Activated CD8-positive, alpha-beta memory T cell treated with anti-CD3 and anti-CD28 coated beads for 36 hours (primary cell): Measurements from ENCODE around the gene HSDL2. TPM values are rescaled to one million over a fixed set of nuclear protein-coding genes. Genes with fewer than 3 reads are reported as not detected.

Experiments
- CTCF ChIA-PET: fragments of 350-600 bp; sonication (Branson Sonifier 250); formaldehyde crosslinking; loops from one replicate; lab custom pipeline; 2021; ENCODE audit warnings: antibody characterized with exemption; lab: Charles Lee
- POLR2A ChIA-PET: fragments of 350-600 bp; sonication (Branson Sonifier 250); formaldehyde crosslinking; loops from one replicate; lab custom pipeline; 2021; ENCODE audit warnings: antibody characterized with exemption; lab: Charles Lee
- total RNA-seq, 2 experiments: library from RNA; stranded (reverse); gene quantifications; one replicate each; pipeline ENCODE4 v1.2.3, GENCODE V29; 2021

HSDL2 gene
- total RNA-seq, 2 experiments from 2014 or later = 15.8 to 16.6 TPM

- CTCF ChIA-PET = no interaction called here
- POLR2A ChIA-PET = no interaction called here
These were observed 41.9 kb downstream of the HSDL2 start for GRCh38 chr9:112421771-112422222.

GRCh38 chr9:112422417-112423148, 42.7 kb downstream of the HSDL2 start:
- CTCF ChIA-PET = no interaction called here
- POLR2A ChIA-PET = no interaction called here

- CTCF ChIA-PET = no interaction called here
These were observed 50.2 kb downstream of the HSDL2 start for GRCh38 chr9:112430006-112430522.

GRCh38 chr9:112433499-112434392, 53.8 kb downstream of the HSDL2 start:
- ChIA-PET POLR2A (no interaction called here), CTCF (no interaction called here)

More at GRCh38 chr9:112430006-112430522, 50.2 kb downstream of the HSDL2 start:
- POLR2A ChIA-PET = no interaction called here

- ChIA-PET POLR2A (no interaction called here), CTCF (no interaction called here)
These were observed 54.6 kb downstream of the HSDL2 start for GRCh38 chr9:112434487-112434886.

GRCh38 chr9:112437406-112437805, 57.5 kb downstream of the HSDL2 start:
- ChIA-PET CTCF (interaction anchor here (1.4 kb wide), 1 partner anchor 17 kb away, joined by 3 read pairs; no protein-coding TSS in a partner anchor), POLR2A (no interaction called here)

- POLR2A ChIA-PET = no interaction called here
These were observed 59.3 kb downstream of the HSDL2 start for GRCh38 chr9:112439171-112439570.

GRCh38 chr9:112439825-112440224, 59.9 kb downstream of the HSDL2 start:
- ChIA-PET POLR2A (no interaction called here), CTCF (no interaction called here)

More at GRCh38 chr9:112439171-112439570, 59.3 kb downstream of the HSDL2 start:
- CTCF ChIA-PET = interaction anchor here (1.0 kb wide), 1 partner anchor 11 kb away, joined by 3 read pairs; no protein-coding TSS in a partner anchor

- POLR2A ChIA-PET = no interaction called here
- CTCF ChIA-PET = interaction anchor here (0.6 to 0.9 kb wide), 2 partner anchors 14 to 348 kb away, joined by 3 to 5 read pairs; no protein-coding TSS in a partner anchor
These were observed 63.3 kb downstream of the HSDL2 start for GRCh38 chr9:112443200-112443599.

- ChIA-PET CTCF (interaction anchor here (0.6 to 0.9 kb wide), 2 partner anchors 14 to 347 kb away, joined by 3 to 5 read pairs; no protein-coding TSS in a partner anchor), POLR2A (no interaction called here)
These were observed 63.7 kb downstream of the HSDL2 start for GRCh38 chr9:112443636-112444035.

GRCh38 chr9:112445196-112445595, 65.3 kb downstream of the HSDL2 start:
- ChIA-PET CTCF (no interaction called here), POLR2A (interaction anchor here (0.7 kb wide), 1 partner anchor 9 kb away, joined by 3 read pairs; no protein-coding TSS in a partner anchor)

GRCh38 chr9:112446080-112446479, 66.2 kb downstream of the HSDL2 start:
- ChIA-PET POLR2A (interaction anchor here (0.7 kb wide), 1 partner anchor 9 kb away, joined by 3 read pairs; no protein-coding TSS in a partner anchor), CTCF (no interaction called here)

- ChIA-PET POLR2A (no interaction called here), CTCF (no interaction called here)
These were observed 66.6 kb downstream of the HSDL2 start for GRCh38 chr9:112446526-112446925.

GRCh38 chr9:112447283-112447761, 67.4 kb downstream of the HSDL2 start:
- ChIA-PET POLR2A (no interaction called here), CTCF (no interaction called here)

- ChIA-PET CTCF (interaction anchor here (0.7 to 1.3 kb wide), 2 partner anchors 11 to 336 kb away, joined by 3 to 5 read pairs; no protein-coding TSS in a partner anchor), POLR2A (no interaction called here)
These were observed 82.9 kb downstream of the HSDL2 start for GRCh38 chr9:112462855-112463254.

GRCh38 chr9:112465352-112465751, 85.4 kb downstream of the HSDL2 start:
- CTCF ChIA-PET = no interaction called here
- POLR2A ChIA-PET = no interaction called here

GRCh38 chr9:112472996-112473395, 93.1 kb downstream of the HSDL2 start:
- CTCF ChIA-PET = interaction anchor here (0.6 to 1.5 kb wide), 2 partner anchors 10 to 142 kb away, joined by 4 to 5 read pairs; no protein-coding TSS in a partner anchor
- POLR2A ChIA-PET = no interaction called here

- POLR2A ChIA-PET = no interaction called here
- CTCF ChIA-PET = interaction anchor here (1.5 kb wide), 1 partner anchor 11 kb away, joined by 5 read pairs; no protein-coding TSS in a partner anchor
These were observed 94.1 kb downstream of the HSDL2 start for GRCh38 chr9:112473986-112474385.

GRCh38 chr9:112475318-112475717, 95.4 kb downstream of the HSDL2 start:
- ChIA-PET CTCF (no interaction called here), POLR2A (no interaction called here)
